H1 (cell line): ENCODE data around the gene CHD2. TPM values are rescaled to one million over a fixed set of nuclear protein-coding genes. Genes with fewer than 3 reads are reported as not detected.

Experiments
- CTCF ChIA-PET: fragments of 300-600 bp; sonication (Branson Sonifier 250); formaldehyde crosslinking; loops from one replicate; lab custom pipeline; 2021; ENCODE audit not compliant: partially characterized antibody; lab: Charles Lee
- POLR2A ChIA-PET: fragments of 300-600 bp; sonication (Branson Sonifier 250); formaldehyde crosslinking; loops from one replicate; lab custom pipeline; 2021; ENCODE audit warnings: inconsistent platforms; ENCODE audit not compliant: partially characterized antibody; lab: Charles Lee
- DNase-seq, 2 experiments: peaks; one replicate each; pipeline versions ENCODE4 v3.0.0 to v3.0.0-alpha.2; 2010 to 2022; ENCODE audit warnings: low spot score in 2 of 2, low read depth in 1 of 2, mixed read lengths in 1 of 2
- FAIRE-seq: peaks from 2 replicates; lab custom pipeline; 2011; peaks lifted over from hg19 to GRCh38; lab: Jason Lieb, UNC
- H2AFZ ChIP-seq: 2 replicates; pipeline ENCODE4 v1.8.1; 2012; ENCODE audit warnings: low read length, inconsistent platforms
- H2AK5ac ChIP-seq: 2 replicates; pipeline ENCODE4 v1.6.1; 2013; ENCODE audit warnings: low read depth, low read length
- H2BK120ac ChIP-seq: replicated peaks from 2 replicates; pipeline ENCODE3; 2013; ENCODE audit warnings: low read depth, low read length, inconsistent platforms
- H2BK12ac ChIP-seq: 2 replicates; pipeline ENCODE4 v1.6.1; 2013; ENCODE audit warnings: low read depth, low read length
- H2BK15ac ChIP-seq: 2 replicates; pipeline ENCODE4 v1.6.1; 2013; ENCODE audit warnings: low read length
- H2BK20ac ChIP-seq: 2 replicates; pipeline ENCODE4 v1.6.1; 2013; ENCODE audit warnings: low read length
- H2BK5ac ChIP-seq: 2 replicates; pipeline ENCODE4 v1.6.1; 2013; ENCODE audit warnings: low read depth, low read length
- H3K14ac ChIP-seq: 2 replicates; pipeline ENCODE4 v1.6.1; 2013; ENCODE audit warnings: inconsistent platforms; ENCODE audit not compliant: insufficient read length
- H3K18ac ChIP-seq: 2 replicates; pipeline ENCODE4 v1.6.1; 2013; ENCODE audit warnings: low read length; ENCODE audit errors: extremely low read depth
- H3K23ac ChIP-seq: 2 replicates; pipeline ENCODE4 v1.6.1; 2013; ENCODE audit warnings: inconsistent platforms; ENCODE audit not compliant: insufficient read length
- H3K23me2 ChIP-seq: 2 replicates; pipeline ENCODE4 v1.6.1; 2013; ENCODE audit warnings: low read depth, low read length
- H3K27ac ChIP-seq: 2 replicates; pipeline ENCODE4 v1.6.1; 2011; ENCODE audit warnings: low read depth, low read length, inconsistent platforms
- H3K27me3 ChIP-seq, 4 experiments: replicated peaks in 1 of 4; 1 replicate in 1 of 4; 2 replicates in 3 of 4; pipeline versions ENCODE4 v1.6.1 to v1.8.1; 2011 to 2013; ENCODE audit warnings: low read length in 3 of 4, mild to moderate bottlenecking in 3 of 4, inconsistent platforms in 2 of 4, mixed read lengths in 2 of 4, moderate library complexity in 1 of 4; ENCODE audit not compliant: control insufficient read depth in 3 of 4, insufficient read depth in 3 of 4; ENCODE audit errors: extremely low read depth in 1 of 4
- H3K36me3 ChIP-seq, 4 experiments: 2 replicates each; pipeline versions ENCODE4 v1.6.1 to v1.8.1; 2011 to 2013; ENCODE audit warnings: mild to moderate bottlenecking in 4 of 4, low read length in 3 of 4, moderate library complexity in 2 of 4, control low read depth in 1 of 4, inconsistent platforms in 1 of 4; ENCODE audit not compliant: insufficient read depth in 4 of 4, control insufficient read depth in 2 of 4
- H3K4ac ChIP-seq: replicated peaks from 2 replicates; pipeline ENCODE3; 2013; ENCODE audit warnings: low read length, low read depth, mixed read lengths, inconsistent platforms; ENCODE audit not compliant: insufficient read length
- H3K4me1 ChIP-seq, 4 experiments: replicated peaks in 1 of 4; 1 replicate in 1 of 4; 2 replicates in 3 of 4; pipeline versions ENCODE4 v1.6.1 to v1.8.1; 2011 to 2013; ENCODE audit warnings: low read length in 3 of 4, inconsistent platforms in 2 of 4, mixed read lengths in 1 of 4; ENCODE audit not compliant: insufficient read depth in 4 of 4, control insufficient read depth in 3 of 4
- H3K4me2 ChIP-seq, 2 experiments: 2 replicates each; pipeline versions ENCODE4 v1.6.1 to v1.8.1; 2011 to 2013; ENCODE audit warnings: low read depth in 2 of 2, low read length in 2 of 2, control low read depth in 1 of 2, inconsistent platforms in 1 of 2, mild to moderate bottlenecking in 1 of 2; ENCODE audit not compliant: insufficient read depth in 1 of 2
- H3K4me3 ChIP-seq, 4 experiments: fragments of 200-600, 300-600 bp in 1 of 4; sonication (generic), shearing (Covaris generic), sonication (Bioruptor Twin) in 1 of 4; 2 replicates each; pipeline versions ENCODE4 v1.5.1 to v1.8.1; 2011 to 2016; ENCODE audit warnings: low read length in 4 of 4, low read depth in 3 of 4, control low read depth in 2 of 4, inconsistent platforms in 2 of 4, mild to moderate bottlenecking in 2 of 4, mixed read lengths in 1 of 4, moderate library complexity in 1 of 4; ENCODE audit not compliant: insufficient read depth in 2 of 4; ENCODE audit errors: extremely low read depth in 1 of 4
- H3K56ac ChIP-seq: replicated peaks from 2 replicates; pipeline ENCODE3; 2013; ENCODE audit warnings: low read depth, mild to moderate bottlenecking, mixed read lengths, low read length, inconsistent platforms; ENCODE audit not compliant: insufficient read length
- H3K79me1 ChIP-seq: 2 replicates; pipeline ENCODE4 v1.6.1; 2013; ENCODE audit warnings: low read depth, low read length, control low read depth
- H3K79me2 ChIP-seq, 2 experiments: 2 replicates each; pipeline versions ENCODE4 v1.6.1 to v1.8.1; 2012 to 2013; ENCODE audit warnings: low read length in 2 of 2, mild to moderate bottlenecking in 2 of 2, inconsistent platforms in 1 of 2; ENCODE audit not compliant: insufficient read depth in 2 of 2, control insufficient read depth in 1 of 2
- H3K9ac ChIP-seq, 4 experiments: replicated peaks in 1 of 4; 1 replicate in 1 of 4; 2 replicates in 3 of 4; pipeline versions ENCODE4 v1.6.1 to v1.8.1; 2011 to 2013; ENCODE audit warnings: low read depth in 3 of 4, low read length in 3 of 4, control low read depth in 2 of 4, mild to moderate bottlenecking in 2 of 4, moderate library complexity in 2 of 4, inconsistent platforms in 1 of 4; ENCODE audit errors: extremely low read depth in 1 of 4
- H3K9me3 ChIP-seq, 2 experiments: 2 replicates each; pipeline versions ENCODE4 v1.6.1 to v1.8.1; 2012 to 2013; ENCODE audit warnings: mild to moderate bottlenecking in 2 of 2, moderate library complexity in 2 of 2, control low read depth in 1 of 2, inconsistent platforms in 1 of 2, low read depth in 1 of 2, low read length in 1 of 2, mixed read lengths in 1 of 2; ENCODE audit not compliant: insufficient read depth in 2 of 2
- H4K20me1 ChIP-seq, 2 experiments: replicated peaks in 1 of 2; 2 replicates each; pipeline versions ENCODE3 to v1.8.1; 2011 to 2013; ENCODE audit warnings: inconsistent platforms in 2 of 2, low read length in 2 of 2, mild to moderate bottlenecking in 1 of 2; ENCODE audit not compliant: insufficient read depth in 2 of 2, control insufficient read depth in 1 of 2
- H4K5ac ChIP-seq: 2 replicates; pipeline ENCODE4 v1.6.1; 2013; ENCODE audit warnings: low read length, low read depth, mixed read lengths, inconsistent platforms; ENCODE audit not compliant: insufficient read length
- H4K8ac ChIP-seq: 2 replicates; pipeline ENCODE4 v1.8.0; 2013; ENCODE audit warnings: mild to moderate bottlenecking, moderate library complexity, low read length, inconsistent platforms; ENCODE audit not compliant: insufficient read depth; ENCODE audit errors: extremely low read depth
- H4K91ac ChIP-seq: replicated peaks from 2 replicates; pipeline ENCODE3; 2013; ENCODE audit warnings: low read length, mixed read lengths, inconsistent platforms; ENCODE audit not compliant: insufficient read length
- BRCA1 ChIP-seq: IDR thresholded peaks from 2 replicates; pipeline ENCODE4 v1.6.1; 2012; ENCODE audit warnings: low read depth, low read length, improper control_type of control experiment
- E2F6 ChIP-seq: IDR thresholded peaks from 2 replicates; pipeline ENCODE4 v1.6.1; 2012; ENCODE audit warnings: inconsistent platforms
- EP300 ChIP-seq, 2 experiments: IDR thresholded peaks; 1 replicate in 1 of 2; 2 replicates in 1 of 2; pipeline ENCODE4 v1.6.1; 2011 to 2012; ENCODE audit warnings: low read depth in 2 of 2, low read length in 2 of 2, mild to moderate bottlenecking in 2 of 2, borderline replicate concordance in 1 of 2, inconsistent platforms in 1 of 2, moderate library complexity in 1 of 2
- EZH2 ChIP-seq: fragments of 200-600 bp; sonication (generic); IDR thresholded peaks from 2 replicates; pipeline ENCODE4 v1.7.1; 2012; ENCODE audit warnings: low read depth, mild to moderate bottlenecking, moderate library complexity, low read length, inconsistent platforms; ENCODE audit not compliant: severe bottlenecking
- GABPA ChIP-seq: IDR thresholded peaks from 2 replicates; pipeline ENCODE4 v1.6.1; 2011; ENCODE audit warnings: mild to moderate bottlenecking, low read length, moderate library complexity, borderline replicate concordance; ENCODE audit not compliant: insufficient read depth
- HDAC6 ChIP-seq: IDR thresholded peaks from one replicate; pipeline ENCODE4 v1.7.1; 2012; ENCODE audit warnings: low read depth, mild to moderate bottlenecking, inconsistent platforms, low read length, moderate library complexity
- KDM1A ChIP-seq: fragments of 200-600, 300-600 bp; sonication (generic); IDR thresholded peaks from 2 replicates; pipeline ENCODE4 v1.7.1; 2016; ENCODE audit warnings: mild to moderate bottlenecking, low read length, borderline replicate concordance
- KDM4A ChIP-seq: IDR thresholded peaks from one replicate; pipeline ENCODE4 v1.7.1; 2012; ENCODE audit warnings: low read depth, mild to moderate bottlenecking, moderate library complexity, low read length, inconsistent platforms; ENCODE audit not compliant: severe bottlenecking
- NANOG ChIP-seq: IDR thresholded peaks from 2 replicates; pipeline ENCODE4 v1.6.1; 2011; ENCODE audit warnings: low read length, low read depth, mild to moderate bottlenecking, inconsistent platforms; ENCODE audit not compliant: insufficient read depth, poor library complexity, severe bottlenecking
- RAD21 ChIP-seq, 2 experiments: IDR thresholded peaks in 1 of 2; conservative IDR thresholded peaks in 1 of 2; 2 replicates each; pipeline ENCODE4 v1.6.1; 2011; ENCODE audit warnings: low read depth in 2 of 2, low read length in 2 of 2, improper control_type of control experiment in 1 of 2, inconsistent platforms in 1 of 2, mild to moderate bottlenecking in 1 of 2, moderate library complexity in 1 of 2
- SRF ChIP-seq: IDR thresholded peaks from 2 replicates; pipeline ENCODE4 v1.6.1; 2011; ENCODE audit warnings: mild to moderate bottlenecking, low read depth, low read length, moderate library complexity
- TBP ChIP-seq: IDR thresholded peaks from 2 replicates; pipeline ENCODE4 v1.6.1; 2011; ENCODE audit warnings: low read depth, low read length, improper control_type of control experiment
- WGBS, 2 experiments: shearing (Covaris generic) in 1 of 2; methylation state at CpG; one replicate each; pipeline versions ENCODE4 v1.1.6 to v1.1.7; 2013 to 2015; ENCODE audit warnings: low lambda C conversion rate in 2 of 2, mixed read lengths in 2 of 2, inconsistent platforms in 1 of 2, low coverage in 1 of 2, missing lambda C conversion rate in 1 of 2; ENCODE audit not compliant: insufficient replicate concordance in 2 of 2, insufficient coverage in 1 of 2, insufficient read length in 1 of 2; ENCODE audit errors: extremely low coverage in 1 of 2, missing lambda C conversion rate in 1 of 2; 5-methylcytosine and 5-hydroxymethylcytosine counted together
- polyA plus RNA-seq, 7 experiments: library from polyadenylated mRNA; depleted of rRNA in 3 of 7; stranded (reverse) in 5 of 7; unstranded in 2 of 7; fragments of >200 nt in 5 of 7; fragments of 200-250 nt in 2 of 7; gene quantifications; 1 replicate in 5 of 7; 2 replicates in 1 of 7; 4 replicates in 1 of 7; pipeline versions ENCODE4 v1.2.1 to v1.2.3, GENCODE V29; 2011 to 2013; ENCODE audit warnings: missing spikeins in 2 of 7, mixed read lengths in 2 of 7
- total RNA-seq: library from RNA; stranded (reverse); fragmentation: NEBNext Ultra II Directional; extraction: Animal tissue kit (Norgen Biotek cat#: 25700); gene quantifications from 2 replicates; pipeline ENCODE4 v1.2.1, GENCODE V29; 2021

Gene CHD2
- total and polyA plus RNA-seq, 2 of the 8 experiments (the other 6 are each of a cell fraction or from before 2014, with no cell fraction given), result 28.8 to 70.0 TPM

DNA sequence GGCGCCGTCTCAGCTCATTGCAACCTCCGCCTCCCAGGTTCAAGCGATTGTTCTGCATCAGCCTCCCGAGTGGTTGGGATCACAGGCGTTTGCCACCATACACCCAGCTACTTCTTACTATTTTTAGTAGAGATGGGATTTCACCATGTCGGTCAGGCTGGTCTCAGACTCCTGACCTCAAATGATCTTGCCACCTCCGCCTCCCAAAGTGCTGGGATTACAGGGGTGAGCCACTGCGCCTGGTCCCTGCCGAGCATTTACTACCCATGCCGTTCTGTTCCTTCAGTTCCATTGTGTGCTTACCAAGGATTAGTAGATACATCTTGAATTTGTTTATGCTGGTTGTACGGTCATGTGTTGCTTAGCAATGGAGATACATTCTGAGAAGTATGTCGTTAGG is 10.3 kb downstream of the CHD2 start:
- Histone ChIP-seq H2AFZ (no peak overlapping the region), H3K27ac (no peak overlapping the region), H3K4ac (no peak overlapping the region), H2BK5ac (no peak overlapping the region), H2BK20ac (no peak overlapping the region), H3K79me2 (peaks cover 21 to 94% of the 10 kb centered on the region in 2 experiments), H3K23ac (no peak overlapping the region), H3K79me1 (peaks cover 7% of the 10 kb centered on the region; the same call in 1 of the 2 replicates), H3K4me2 (no peak overlapping the region), H3K18ac (no peak overlapping the region), H4K8ac (no peak overlapping the region; the same call in 1 of the 2 replicates), H3K27me3 (no peaks in the 10 kb centered on the region), H4K20me1 (peaks cover 37 to 41% of the 10 kb centered on the region in 2 experiments), H2AK5ac (no peak overlapping the region), H2BK12ac (no peak overlapping the region), H3K9me3 (no peaks in the 10 kb centered on the region), H2BK15ac (no peak overlapping the region), H4K91ac (no peak overlapping the region), H3K23me2 (no peaks in the 10 kb centered on the region), H3K36me3 (peaks cover 0 to 13% (median 0%) of the 10 kb centered on the region in 4 experiments; a peak in 1 of 8 replicates), H4K5ac (no peak overlapping the region), H3K56ac (no peak overlapping the region), H3K14ac (no peak overlapping the region), H3K4me3 (no peak overlapping the region), H2BK120ac (no peak overlapping the region), H3K9ac (no peak overlapping the region), H3K4me1 (peaks cover 0 to 7% (median 2%) of the 10 kb centered on the region in 4 experiments; a peak in 5 of 7 replicates)
- FAIRE-seq (no peak), DNase-seq (no peak)
- TF ChIP-seq HDAC6 (no peak), EP300 (IDR thresholded peaks at IDR 0.05; ENCODE audit: borderline replicate concordance in 1 of 2, low read depth in 2 of 2, low read length in 2 of 2) (no peak), KDM1A (no peak), KDM4A (no peak), NANOG (no peak), GABPA (no peak), EZH2 (no peak), RAD21 (IDR thresholded peaks at IDR 0.05 in 1 of 2, conservative IDR thresholded peaks at IDR 0.05 in 1 of 2; ENCODE audit: low read depth in 2 of 2, low read length in 2 of 2) (no peak), BRCA1 (no peak), TBP (no peak), SRF (no peak), E2F6 (no peak)
- ChIA-PET CTCF (no interaction called here), POLR2A (interaction anchor here (0.6 to 4.4 kb wide), 4 partner anchors 69 to 101 kb away, joined by 3 to 26 read pairs (median 6); no protein-coding TSS in a partner anchor)
- WGBS, 2 experiments, result 89% methylated on average over 13 of the region's 13 CpGs; no CpG with 5 or more reads in 1 of the 2 experiments
